Suprapubic skin (tissue), 4 donors: ENCODE results near the gene CAMTA1. TPM values are rescaled to one million over a fixed set of nuclear protein-coding genes. Genes with fewer than 3 reads are reported as not detected.
A peak's percentile ranks its signal among the peaks of the same experiment; 100 is the strongest.

ENCODE experiments used
- DNase-seq, 2 donors: peaks; one replicate each; pipeline ENCODE4 v3.0.0-alpha.2; 2019; ENCODE audit warnings: low spot score in 2 of 2
- H3K27ac ChIP-seq: fragments of 200-600 bp; sonication (generic); one replicate; pipeline ENCODE4 v1.5.1; 2019
- H3K27me3 ChIP-seq: fragments of 200-600 bp; sonication (generic); one replicate; pipeline ENCODE4 v1.5.1; 2019
- H3K36me3 ChIP-seq: fragments of 200-600 bp; sonication (generic); one replicate; pipeline ENCODE4 v1.5.1; 2019
- H3K4me1 ChIP-seq: fragments of 200-600 bp; sonication (generic); one replicate; pipeline ENCODE4 v1.5.1; 2019
- H3K4me3 ChIP-seq: fragments of 200-600 bp; sonication (generic); one replicate; pipeline ENCODE4 v1.5.1; 2019; ENCODE audit warnings: mild to moderate bottlenecking
- H3K9me3 ChIP-seq: fragments of 200-600 bp; sonication (generic); one replicate; pipeline ENCODE4 v1.5.1; 2019
- EP300 ChIP-seq: sonication (generic); formaldehyde crosslinking; IDR thresholded peaks from one replicate; pipeline ENCODE4 v1.6.1; 2017; ENCODE audit warnings: antibody characterized with exemption
- POLR2A ChIP-seq, 2 donors: fragments of 450-650 bp; IDR thresholded peaks; one replicate each; pipeline ENCODE4 v1.6.1; 2017; ENCODE audit warnings: antibody characterized with exemption in 2 of 2, mild to moderate bottlenecking in 2 of 2, moderate library complexity in 2 of 2
- POLR2AphosphoS5 ChIP-seq, 3 donors: sonication (generic); formaldehyde crosslinking; IDR thresholded peaks; one replicate each; pipeline ENCODE4 v1.6.1; 2017; ENCODE audit warnings: antibody characterized with exemption in 3 of 3
- WGBS: methylation state at CpG from one replicate; pipeline ENCODE4 v1.1.5; 2018; 5-methylcytosine and 5-hydroxymethylcytosine counted together
- total RNA-seq, 4 donors: library from RNA; depleted of rRNA; stranded (reverse); fragments of >200 nt; gene quantifications; one replicate each; pipeline ENCODE4 v1.1.0, GENCODE V29; 2016
- TF ChIP-seq, protein P1 (sequence below), 2 donors: fragments of 200-600 bp in 1 of 2; fragments of 450-650 bp in 1 of 2; sonication (generic) in 1 of 2; IDR thresholded peaks; one replicate each; pipeline ENCODE4 v1.5.1; 2016 to 2019; ENCODE audit warnings: antibody characterized with exemption in 2 of 2, mild to moderate bottlenecking in 1 of 2, moderate library complexity in 1 of 2

The CAMTA1 gene
- total RNA-seq, 4 donors from 2014 or later, result 40.4 to 54.1 (median 46.6) TPM

DNA sequence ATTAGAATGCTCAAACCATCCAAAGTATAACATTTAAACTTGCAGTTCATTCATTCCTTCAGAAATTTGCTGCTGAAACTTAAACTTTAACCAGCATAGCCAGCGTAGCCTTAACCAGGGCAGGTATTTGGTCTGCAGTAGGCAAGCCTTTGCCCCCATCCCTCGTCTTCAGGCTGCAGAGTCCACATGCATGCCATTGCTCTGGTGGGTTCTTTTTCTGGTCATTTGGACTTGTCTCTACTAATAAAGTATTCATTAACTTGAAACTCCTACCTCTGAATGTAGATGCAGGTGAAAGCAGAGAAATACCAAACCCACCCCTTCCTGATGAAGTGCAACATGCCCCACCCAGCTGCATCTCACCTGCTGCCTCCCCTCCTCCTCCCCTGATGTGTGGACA lies 100.2 kb downstream of the CAMTA1 start:
- Histone ChIP-seq H3K36me3 (peaks cover 3% of the 10 kb centered on the region), H3K4me3 (no peak overlapping the region), H3K27ac (no peak overlapping the region), H3K9me3 (no peaks in the 10 kb centered on the region), H3K4me1 (no peaks in the 10 kb centered on the region), H3K27me3 (no peaks in the 10 kb centered on the region)
- WGBS, result 96% methylated on average over 2 of the region's 2 CpGs
- TF ChIP-seq POLR2A (IDR thresholded peaks at IDR 0.05), result no peak
- TF ChIP-seq EP300, result no peak
- TF ChIP-seq, protein P1, sequence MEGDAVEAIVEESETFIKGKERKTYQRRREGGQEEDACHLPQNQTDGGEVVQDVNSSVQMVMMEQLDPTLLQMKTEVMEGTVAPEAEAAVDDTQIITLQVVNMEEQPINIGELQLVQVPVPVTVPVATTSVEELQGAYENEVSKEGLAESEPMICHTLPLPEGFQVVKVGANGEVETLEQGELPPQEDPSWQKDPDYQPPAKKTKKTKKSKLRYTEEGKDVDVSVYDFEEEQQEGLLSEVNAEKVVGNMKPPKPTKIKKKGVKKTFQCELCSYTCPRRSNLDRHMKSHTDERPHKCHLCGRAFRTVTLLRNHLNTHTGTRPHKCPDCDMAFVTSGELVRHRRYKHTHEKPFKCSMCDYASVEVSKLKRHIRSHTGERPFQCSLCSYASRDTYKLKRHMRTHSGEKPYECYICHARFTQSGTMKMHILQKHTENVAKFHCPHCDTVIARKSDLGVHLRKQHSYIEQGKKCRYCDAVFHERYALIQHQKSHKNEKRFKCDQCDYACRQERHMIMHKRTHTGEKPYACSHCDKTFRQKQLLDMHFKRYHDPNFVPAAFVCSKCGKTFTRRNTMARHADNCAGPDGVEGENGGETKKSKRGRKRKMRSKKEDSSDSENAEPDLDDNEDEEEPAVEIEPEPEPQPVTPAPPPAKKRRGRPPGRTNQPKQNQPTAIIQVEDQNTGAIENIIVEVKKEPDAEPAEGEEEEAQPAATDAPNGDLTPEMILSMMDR (IDR thresholded peaks at IDR 0.05), result no peak
- TF ChIP-seq POLR2AphosphoS5 (IDR thresholded peaks at IDR 0.05), result no peak
- no peak for DNase-seq

DNA sequence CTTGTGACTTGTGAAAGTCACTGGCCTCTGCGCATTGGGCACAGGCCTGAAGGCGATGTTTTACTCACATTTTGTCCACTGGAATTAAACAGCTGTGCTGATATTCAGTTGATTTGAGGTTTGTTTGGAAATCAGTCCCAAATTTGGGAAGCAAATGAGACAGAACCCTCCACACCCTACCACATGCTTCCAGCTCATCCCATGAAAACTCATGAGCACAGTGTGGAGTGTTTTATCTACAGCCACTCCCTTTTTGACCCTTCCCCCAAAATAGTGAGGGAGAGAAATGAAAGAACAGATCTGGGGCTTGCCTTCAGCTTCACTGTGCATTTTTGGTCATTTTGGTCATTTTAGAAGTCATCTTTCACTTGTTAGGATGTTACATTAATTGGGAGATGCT lies 101.3 kb downstream of the CAMTA1 start:
- no peaks in the 10 kb centered on the region for H3K4me1 ChIP-seq
- H3K9me3 ChIP-seq, result no peaks in the 10 kb centered on the region
- H3K27ac ChIP-seq, result no peak overlapping the region
- 96% methylated on average over 2 of the region's 2 CpGs for WGBS
- no peaks in the 10 kb centered on the region for H3K27me3 ChIP-seq
- DNase-seq, result no peak
- TF ChIP-seq POLR2AphosphoS5 (IDR thresholded peaks at IDR 0.05), result no peak
- no peak overlapping the region for H3K4me3 ChIP-seq
- H3K36me3 ChIP-seq, result peaks cover 3% of the 10 kb centered on the region

DNA sequence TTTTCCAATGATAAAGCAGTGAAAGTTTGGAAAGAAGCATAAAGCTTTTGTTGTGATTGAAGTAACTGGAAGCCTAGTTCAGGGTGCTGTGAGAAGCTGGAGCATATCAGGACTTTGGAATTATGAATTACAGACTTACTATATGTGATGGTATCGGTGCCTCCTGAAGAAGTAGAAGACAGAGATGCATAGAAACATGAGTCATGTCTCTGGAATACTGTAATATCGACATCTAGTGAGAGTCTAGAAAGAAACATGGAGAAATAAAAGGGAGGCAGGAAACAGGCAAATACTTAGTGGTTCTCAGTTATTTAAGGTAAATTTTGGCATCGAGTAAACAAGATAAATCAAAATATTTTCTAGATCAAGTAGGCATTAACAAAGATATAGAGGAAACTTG lies 103.0 kb downstream of the CAMTA1 start:
- Histone ChIP-seq H3K36me3 (peaks cover 3% of the 10 kb centered on the region), H3K27me3 (no peaks in the 10 kb centered on the region), H3K4me1 (no peaks in the 10 kb centered on the region), H3K9me3 (no peaks in the 10 kb centered on the region), H3K27ac (no peak overlapping the region), H3K4me3 (no peak overlapping the region)
- TF ChIP-seq, protein P1 (IDR thresholded peaks at IDR 0.05), result no peak
- TF ChIP-seq POLR2A (IDR thresholded peaks at IDR 0.05), result no peak
- TF ChIP-seq EP300, result no peak
- no peak for TF ChIP-seq POLR2AphosphoS5 (IDR thresholded peaks at IDR 0.05)
- 78% methylated on average over 3 of the region's 3 CpGs for WGBS
- no peak for DNase-seq

DNA sequence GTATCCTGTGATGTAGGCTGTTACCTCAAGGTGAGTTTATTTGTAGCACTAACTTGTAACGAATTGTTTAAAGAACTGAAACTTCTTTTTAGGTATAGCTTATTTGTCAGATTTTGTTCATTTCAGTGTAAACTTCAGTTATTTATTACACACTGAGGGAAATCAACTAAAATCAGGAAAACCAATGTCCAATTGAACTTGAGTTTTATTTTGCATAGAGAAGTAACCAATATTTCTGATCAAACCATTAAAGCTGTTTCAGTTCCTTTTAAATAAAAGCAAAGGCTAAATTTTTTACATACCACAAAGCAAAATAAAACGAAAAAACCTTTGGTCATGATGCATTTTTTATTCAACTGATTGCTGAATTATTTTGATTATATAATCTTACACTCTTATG lies 103.6 kb downstream of the CAMTA1 start:
- 85% methylated on average over 2 of the region's 2 CpGs for WGBS
- Histone ChIP-seq H3K36me3 (peaks cover 3% of the 10 kb centered on the region), H3K27me3 (no peaks in the 10 kb centered on the region), H3K4me1 (no peaks in the 10 kb centered on the region), H3K4me3 (no peak overlapping the region), H3K9me3 (no peaks in the 10 kb centered on the region), H3K27ac (no peak overlapping the region)
- TF ChIP-seq, protein P1 (IDR thresholded peaks at IDR 0.05), result no peak
- no peak for TF ChIP-seq POLR2AphosphoS5 (IDR thresholded peaks at IDR 0.05)
- TF ChIP-seq EP300, result no peak
- no peak for TF ChIP-seq POLR2A (IDR thresholded peaks at IDR 0.05)
- no peak for DNase-seq

DNA sequence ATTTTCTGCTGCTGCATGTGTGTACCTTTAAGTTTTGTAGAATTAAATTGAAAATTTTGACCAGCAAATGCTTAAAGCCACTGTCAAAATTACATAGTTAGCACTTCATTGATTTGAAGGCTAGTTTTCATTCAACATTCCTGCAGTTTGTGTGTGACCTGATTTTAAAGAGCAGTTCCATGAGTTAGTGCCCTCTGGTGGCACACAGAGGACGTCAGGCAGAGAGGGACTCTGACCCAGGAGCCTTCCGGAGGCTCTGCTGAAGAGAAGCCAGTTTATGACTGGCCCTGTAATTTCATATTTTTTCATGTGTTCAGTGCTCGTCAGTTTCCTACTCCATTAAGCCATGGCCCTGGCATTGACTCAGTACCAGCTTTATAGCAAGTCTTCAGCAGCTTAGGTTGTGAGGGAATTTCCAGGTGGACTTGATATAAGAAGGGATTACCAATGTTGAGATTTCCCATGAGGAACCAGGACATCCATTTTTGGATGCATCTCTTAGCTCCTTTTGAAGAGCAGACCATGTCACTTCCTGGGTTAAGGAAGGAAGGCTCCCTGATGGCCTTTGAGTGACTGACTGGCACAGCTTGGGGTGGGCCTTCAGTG lies 104.7 kb downstream of the CAMTA1 start:
- TF ChIP-seq EP300 (no peak), POLR2AphosphoS5 (IDR thresholded peaks at IDR 0.05) (no peak)
- TF ChIP-seq, protein P1 (IDR thresholded peaks at IDR 0.05), result peak; percentile 24 to 76
- peaks cover 3% of the 10 kb centered on the region for H3K36me3 ChIP-seq
- H3K27me3 ChIP-seq, result no peaks in the 10 kb centered on the region
- H3K9me3 ChIP-seq, result no peaks in the 10 kb centered on the region
- no peak for DNase-seq
- no peak overlapping the region for H3K27ac ChIP-seq
- 11% methylated on average over 3 of the region's 3 CpGs for WGBS
- no peak overlapping the region for H3K4me3 ChIP-seq
- no peaks in the 10 kb centered on the region for H3K4me1 ChIP-seq

DNA sequence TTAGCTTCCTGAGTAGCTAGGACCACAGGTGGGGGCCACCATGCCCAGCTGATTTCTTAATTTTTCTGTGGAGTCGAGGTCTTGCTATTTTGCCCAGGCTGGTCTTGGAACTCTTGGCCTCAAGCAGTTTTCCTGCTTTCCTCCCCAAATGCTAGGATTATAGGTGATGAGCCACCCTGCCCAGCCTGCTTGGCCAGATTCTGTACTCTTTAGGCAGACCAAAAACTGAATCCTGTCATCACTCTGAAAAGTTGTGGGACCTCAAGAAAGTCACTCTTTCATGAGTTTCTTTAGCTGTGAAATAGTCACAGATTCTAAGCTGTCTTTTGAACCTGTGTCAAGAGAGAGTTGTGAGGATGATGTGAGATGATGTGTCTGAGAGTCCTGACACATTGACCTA lies 105.4 kb downstream of the CAMTA1 start:
- H3K27me3 ChIP-seq, result no peaks in the 10 kb centered on the region
- TF ChIP-seq, protein P1 (IDR thresholded peaks at IDR 0.05), result no peak
- TF ChIP-seq EP300 (no peak), POLR2A (IDR thresholded peaks at IDR 0.05) (no peak), POLR2AphosphoS5 (IDR thresholded peaks at IDR 0.05) (no peak)
- H3K36me3 ChIP-seq, result peaks cover 3% of the 10 kb centered on the region
- no peak for DNase-seq
- 80% methylated on average over 1 of the region's 1 CpG for WGBS
- no peaks in the 10 kb centered on the region for H3K9me3 ChIP-seq
- H3K4me3 ChIP-seq, result no peak overlapping the region
- no peak overlapping the region for H3K27ac ChIP-seq
- no peaks in the 10 kb centered on the region for H3K4me1 ChIP-seq
